ENCODE results near the gene RECQL.

Gene RECQL, protein sequence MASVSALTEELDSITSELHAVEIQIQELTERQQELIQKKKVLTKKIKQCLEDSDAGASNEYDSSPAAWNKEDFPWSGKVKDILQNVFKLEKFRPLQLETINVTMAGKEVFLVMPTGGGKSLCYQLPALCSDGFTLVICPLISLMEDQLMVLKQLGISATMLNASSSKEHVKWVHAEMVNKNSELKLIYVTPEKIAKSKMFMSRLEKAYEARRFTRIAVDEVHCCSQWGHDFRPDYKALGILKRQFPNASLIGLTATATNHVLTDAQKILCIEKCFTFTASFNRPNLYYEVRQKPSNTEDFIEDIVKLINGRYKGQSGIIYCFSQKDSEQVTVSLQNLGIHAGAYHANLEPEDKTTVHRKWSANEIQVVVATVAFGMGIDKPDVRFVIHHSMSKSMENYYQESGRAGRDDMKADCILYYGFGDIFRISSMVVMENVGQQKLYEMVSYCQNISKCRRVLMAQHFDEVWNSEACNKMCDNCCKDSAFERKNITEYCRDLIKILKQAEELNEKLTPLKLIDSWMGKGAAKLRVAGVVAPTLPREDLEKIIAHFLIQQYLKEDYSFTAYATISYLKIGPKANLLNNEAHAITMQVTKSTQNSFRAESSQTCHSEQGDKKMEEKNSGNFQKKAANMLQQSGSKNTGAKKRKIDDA

DNA sequence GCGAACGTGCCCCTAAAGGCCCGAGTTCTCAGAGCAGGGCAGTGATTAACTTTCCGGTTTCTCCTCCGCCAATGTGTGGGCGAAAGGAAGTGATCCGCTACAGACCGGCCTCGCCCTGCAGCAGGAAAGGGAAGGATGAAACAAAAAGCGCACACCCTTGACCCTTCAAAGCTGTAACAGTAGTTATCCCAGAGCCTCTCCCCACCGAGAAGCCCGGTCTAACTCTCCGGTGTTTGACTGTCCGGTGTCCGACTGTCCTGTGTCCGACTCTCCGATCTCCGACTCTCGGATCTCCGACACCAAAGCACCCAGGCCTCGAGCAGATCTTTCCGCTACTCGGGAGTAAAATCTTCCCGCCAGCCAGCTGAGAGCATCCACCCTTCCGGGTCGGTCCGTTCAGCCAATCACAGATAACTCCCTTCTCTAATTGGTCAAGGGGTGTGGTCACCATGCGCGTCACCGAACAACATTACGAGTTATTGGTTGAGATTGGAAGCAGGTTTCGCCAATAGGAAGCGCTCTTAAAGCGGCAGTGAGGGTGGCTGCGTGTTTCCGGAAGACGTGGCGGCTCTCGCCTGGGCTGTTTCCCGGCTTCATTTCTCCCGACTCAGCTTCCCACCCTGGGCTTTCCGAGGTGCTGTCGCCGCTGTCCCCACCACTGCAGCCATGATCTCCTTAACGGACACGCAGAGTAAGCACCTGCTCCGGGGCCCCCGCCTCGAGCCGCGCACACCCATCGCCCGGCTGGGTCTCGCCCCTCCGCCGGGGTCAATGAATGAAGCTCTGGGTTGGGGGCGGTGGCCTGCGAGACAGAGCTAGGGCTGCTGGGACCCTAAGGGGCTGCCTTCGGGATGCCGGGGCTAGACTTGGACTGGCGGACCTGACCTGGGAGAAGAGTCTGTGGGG is at the start of gene RECQL, which contains the start of gene GOLT1B:
Gene RECQL, minus strand, starts transcription at position 378 of the 906 bp plus-strand sequence. CDS start 2,065 bp downstream, outside the sequence.
Gene GOLT1B, plus strand, starts transcription at position 532 of the 906 bp plus-strand sequence. Its CDS starts 135 bp downstream, at position 667.
- DNase-seq = peak; percentile 88

DNA sequence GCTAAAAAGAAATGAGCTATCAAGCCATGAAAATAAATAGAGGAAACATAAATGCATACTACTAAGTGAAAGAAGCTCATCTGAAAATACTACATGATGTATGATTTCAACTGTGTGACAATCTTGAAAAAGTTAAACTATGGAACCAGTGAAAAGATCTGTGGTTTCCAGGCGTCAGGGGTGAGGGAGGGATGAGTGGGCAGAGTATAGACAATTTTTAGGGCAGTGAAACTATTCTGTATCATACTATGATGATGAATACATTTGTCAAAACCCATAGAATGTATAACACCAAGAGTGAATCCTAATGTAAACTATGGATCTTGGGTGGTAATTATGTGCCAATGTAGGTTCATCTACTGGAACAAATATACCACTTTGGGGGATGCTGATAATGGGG is 46.0 kb upstream of the RECQL start:
- peak; percentile 21 for DNase-seq

DNA sequence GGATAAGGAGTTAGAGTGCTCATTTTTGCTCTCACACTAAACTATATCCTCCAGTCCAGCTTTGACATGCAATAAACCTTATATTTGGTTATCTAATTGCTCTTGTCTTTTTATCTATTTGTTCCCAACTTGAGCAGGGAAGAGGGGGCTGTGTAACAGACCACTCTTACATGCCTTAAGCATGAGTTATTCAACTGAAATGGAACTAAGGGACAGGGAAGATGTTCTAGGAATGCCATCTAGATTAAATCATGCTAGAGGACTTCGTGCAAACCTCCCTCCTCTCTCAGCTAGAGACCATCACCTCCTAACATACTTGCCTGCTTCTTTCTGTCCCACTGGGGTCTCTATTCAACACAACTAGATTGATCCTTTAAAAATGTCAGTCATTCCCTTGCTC is 45.3 kb upstream of the RECQL start:
- no peak for DNase-seq

DNA sequence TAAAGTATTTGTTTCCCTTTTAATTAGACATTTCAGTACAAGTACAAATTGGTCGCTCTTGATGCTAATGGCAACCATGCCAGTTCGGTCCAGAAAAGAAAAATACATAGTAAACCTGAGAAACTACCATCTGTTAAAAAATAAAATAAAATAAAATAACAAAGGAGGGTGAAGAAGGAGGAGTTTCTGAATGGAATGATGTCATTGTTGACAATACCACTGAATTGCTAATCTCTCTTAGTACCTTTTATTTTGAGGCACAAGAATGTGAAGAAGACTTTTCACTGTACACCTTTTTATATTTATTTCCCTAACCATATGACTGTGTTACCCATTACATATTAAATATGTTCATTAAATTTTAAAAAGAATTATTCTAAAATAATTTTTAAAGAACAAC is 44.1 kb upstream of the RECQL start:
- DNase-seq = no peak

DNA sequence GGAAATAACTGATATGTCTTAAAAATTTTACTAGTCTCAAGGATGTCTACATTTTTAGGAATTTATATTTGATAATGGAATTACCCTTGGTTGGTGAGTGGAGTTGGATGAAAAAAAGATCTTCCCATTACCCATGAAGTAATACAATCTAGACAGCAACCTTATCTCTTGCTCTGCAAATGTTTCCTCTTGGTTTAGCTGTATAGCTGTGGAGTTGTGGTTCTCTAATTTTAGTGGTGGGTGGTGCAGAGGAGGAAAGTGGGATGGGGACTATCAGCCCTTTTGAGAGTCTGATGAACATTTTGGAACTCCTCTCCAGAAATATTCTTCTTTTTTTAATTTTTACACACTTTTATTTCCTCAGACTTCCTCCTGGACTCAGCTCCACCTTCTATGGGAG is 41.7 kb upstream of the RECQL start:
- no peak for DNase-seq

DNA sequence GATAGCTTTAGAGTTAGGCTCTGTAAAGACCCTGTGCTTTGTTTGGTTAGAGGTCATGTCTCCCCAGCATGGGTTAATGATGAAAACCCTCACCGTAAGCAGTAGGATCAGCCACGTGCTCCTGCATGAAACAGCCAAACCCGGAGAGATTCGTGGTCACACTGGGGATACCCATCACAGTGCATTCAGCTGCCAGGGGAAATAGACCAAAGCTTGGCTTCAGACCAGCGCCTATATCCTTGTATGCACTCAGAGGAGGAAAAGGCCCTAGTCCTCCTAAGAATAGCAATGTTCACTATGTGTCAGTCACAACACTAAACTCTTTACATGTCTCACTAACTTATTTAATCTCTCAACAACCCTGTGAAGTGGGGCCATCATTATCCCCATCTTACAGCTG is 41.0 kb upstream of the RECQL start:
- DNase-seq = no peak

DNA sequence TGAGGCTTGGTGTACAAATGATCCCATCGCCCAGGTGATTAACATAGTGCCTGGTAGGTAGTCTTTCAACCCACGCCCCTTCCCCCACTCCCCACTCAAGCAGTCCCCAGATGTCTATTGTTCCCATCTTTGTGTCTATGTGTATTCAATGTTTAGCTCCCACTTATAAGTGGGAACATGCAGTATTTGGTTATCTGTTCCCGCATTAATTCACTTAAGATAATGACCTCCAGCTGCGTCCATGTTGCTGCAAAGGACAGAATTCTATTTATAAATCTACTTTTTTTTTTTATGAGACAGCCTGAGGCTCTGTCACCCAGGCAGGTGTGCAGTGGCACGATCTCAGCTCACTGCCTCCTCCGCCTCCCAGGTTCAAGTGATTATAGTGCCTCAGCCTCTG is 40.3 kb upstream of the RECQL start:
- no peak for DNase-seq

DNA sequence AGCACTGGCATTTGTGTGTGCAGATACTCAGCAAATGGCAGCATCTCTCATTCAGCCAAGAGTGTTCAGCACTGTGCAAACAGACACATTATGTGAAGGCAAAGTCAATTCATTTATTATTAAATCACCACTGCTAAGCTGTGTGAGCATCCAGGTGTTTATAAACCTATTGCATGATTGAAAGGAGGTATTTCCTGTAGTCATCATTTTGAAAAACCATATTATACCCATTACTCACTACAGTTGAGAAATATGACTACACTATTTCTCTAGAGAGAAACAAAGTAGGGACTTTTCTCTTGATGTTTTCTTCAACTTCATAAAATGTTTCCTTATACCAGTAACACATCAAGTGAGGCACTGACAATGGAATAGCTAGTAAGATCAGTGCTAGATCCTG is 38.4 kb upstream of the RECQL start:
- DNase-seq = no peak

DNA sequence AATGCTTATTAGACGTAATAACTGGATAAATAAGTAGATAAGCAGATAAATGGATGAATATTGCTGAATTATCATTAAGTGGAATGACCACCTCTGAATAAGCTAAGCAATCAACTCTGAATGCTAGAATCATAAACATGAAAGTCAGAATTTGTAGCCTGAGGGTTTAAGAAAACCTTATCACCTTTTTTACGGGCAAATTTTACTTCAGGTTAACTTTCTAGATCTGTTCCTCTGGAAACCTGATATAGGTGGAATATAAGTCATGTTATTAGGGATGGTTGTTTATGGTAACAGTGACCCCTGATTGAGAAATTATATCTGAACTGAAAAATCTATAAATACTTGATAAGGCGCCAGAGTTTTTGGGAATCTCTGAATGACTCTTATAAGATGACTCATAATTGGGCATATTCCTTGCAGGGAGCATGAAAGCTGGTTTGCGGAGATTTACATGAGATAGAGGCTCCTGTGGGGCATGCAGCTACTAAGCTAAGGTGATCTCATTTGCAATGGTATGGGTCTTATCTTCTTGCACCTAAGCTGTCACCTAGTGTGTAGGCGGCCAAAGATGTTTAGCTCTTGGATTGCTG is 36.7 kb upstream of the RECQL start:
- DNase-seq = no peak

DNA sequence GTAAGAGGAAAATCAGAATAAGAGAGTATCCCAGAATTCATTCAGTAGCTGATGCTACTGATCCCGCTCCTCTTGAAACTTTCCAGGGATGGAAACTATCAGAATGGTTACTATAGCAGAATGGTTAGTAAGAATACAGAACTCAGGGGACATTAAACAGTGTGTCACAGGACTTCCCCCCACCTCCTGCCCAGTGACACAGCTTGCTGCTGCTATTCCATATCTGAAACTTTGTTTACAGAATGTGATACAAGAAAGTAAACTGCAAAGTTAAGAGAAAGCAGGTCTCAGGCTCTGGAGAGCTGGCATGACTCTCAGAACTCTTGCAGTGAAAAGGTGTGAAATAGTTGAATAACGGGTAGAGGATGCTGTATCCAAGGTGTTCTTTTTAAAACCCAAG is 28.0 kb upstream of the RECQL start:
- no peak for DNase-seq

DNA sequence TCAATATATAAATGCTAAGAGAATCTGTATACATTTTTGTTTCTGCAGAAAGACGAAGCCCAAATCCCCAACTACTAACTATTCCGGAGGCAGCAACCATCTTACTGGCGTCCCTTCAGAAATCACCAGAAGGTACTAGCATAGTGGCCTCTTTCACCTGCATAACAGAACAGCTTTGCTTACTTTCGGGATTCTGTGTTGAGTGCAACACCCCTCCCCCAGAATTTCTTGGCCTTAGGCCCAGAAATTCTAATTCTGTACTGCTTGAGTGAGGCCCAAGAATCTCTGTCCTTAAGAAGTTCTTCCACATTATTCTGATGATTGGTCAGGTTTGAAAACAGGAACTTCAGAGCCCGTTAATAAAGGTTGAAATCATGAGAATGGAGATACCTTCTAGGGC is 27.5 kb upstream of the RECQL start:
- no peak for DNase-seq

DNA sequence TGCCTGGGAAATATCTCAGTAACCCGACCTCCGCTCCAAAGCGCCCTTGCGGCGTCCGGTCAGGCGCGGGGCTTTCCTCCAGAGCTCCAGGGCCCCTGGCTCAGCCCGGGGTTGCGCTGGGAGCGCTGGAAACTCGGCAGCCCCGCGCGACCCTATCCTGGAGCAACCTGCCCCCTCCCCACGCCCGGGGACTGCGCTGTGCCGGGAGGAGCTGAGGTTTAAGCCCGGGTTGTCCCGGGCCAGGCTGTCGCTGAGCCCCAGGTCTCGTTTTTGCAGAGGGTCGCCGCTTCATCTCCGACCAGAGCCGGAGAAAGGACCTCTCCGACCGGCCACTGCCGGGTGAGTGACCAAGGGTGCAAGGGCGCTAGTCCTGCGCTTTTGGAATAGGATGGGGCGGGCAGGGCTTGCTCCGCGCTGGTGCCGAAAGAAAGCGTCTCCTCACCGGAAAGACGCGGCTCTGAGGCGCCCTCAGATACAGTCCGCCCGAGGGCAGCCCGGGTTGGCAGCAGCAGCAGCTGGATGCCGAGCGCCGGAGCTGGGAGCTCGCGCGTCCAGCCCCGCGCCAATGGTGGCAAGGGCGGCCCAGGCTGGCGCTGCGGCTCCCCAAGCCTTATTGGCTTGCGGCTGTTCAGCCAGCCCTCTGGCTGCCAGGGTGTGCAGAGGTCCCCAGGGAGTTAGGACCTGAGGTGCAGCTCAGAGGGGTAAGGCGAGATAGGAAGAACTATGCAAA is 26.2 kb upstream of the RECQL start:
- peak; percentile 63 for DNase-seq

DNA sequence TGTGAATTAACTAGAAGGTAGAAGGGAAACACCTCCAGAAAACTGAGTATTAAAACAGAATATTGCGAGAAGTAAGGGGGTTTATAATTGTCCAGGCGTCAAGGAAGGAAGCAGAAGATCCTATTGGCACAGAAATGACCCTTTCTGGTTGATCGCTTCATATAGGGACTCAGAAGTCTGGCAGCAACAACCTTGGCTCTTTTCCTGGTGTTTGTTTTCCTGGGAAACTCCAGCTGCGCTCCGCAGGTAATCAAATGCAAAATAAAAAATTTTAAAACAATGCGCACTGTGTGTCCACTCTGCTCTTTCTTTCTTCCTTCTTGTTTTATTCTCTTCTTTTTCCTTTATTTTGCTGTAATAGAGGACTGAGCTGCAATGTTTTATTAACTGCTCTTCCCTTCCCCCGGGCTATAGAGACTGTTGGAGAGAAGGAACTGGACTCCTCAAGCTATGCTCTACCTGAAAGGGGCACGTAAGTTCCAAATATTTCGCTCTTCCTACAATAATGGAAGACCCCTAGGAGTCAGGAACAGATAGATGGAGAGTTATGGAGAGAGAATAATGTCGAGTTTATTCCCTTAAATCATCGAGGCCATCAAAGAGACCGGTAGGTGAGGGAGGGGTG is 25.4 kb upstream of the RECQL start:
- no peak for DNase-seq

DNA sequence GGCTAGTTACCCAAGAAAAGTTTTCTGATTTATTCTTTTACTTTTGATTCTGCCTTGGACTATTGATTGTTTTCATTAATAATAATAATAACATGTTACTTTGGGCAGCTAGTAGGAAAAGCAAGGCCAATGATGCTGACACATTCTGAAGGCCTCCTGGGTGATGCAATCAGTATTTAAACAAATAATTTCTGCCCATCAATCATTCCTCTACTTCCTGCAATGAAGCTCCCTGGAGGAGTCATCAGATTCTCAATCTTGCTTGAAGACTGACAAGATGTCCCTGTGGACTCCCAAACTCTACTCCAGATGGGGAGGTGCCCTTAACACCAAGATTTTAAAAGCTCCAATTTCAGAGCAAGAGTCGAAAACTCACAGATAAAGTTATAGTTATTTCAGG is 24.6 kb upstream of the RECQL start, which contains the start of gene SPX:
Gene SPX, plus strand, starts transcription at position 244 of the 400 bp plus-strand sequence. CDS start 177 bp downstream, outside the sequence.
- DNase-seq = no peak

DNA sequence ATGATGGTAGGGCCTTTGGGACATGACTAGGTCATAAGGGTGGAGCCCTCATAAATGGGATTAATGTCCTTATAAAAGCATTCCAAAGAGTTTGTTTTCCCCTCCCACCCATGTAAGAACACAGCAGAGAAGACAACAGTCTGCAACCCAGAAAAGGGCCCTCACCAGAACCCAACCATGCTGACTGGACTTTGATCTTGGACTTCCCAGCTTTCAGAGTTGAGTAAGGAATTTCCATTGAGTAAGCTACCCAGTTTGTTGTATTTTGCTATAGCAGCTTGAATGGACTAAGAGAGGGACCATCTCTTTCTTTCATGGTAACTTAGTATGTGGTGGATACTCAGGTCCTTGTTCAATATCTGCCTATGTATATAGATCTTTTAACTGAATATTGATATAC is 21.7 kb upstream of the RECQL start:
- DNase-seq = no peak

DNA sequence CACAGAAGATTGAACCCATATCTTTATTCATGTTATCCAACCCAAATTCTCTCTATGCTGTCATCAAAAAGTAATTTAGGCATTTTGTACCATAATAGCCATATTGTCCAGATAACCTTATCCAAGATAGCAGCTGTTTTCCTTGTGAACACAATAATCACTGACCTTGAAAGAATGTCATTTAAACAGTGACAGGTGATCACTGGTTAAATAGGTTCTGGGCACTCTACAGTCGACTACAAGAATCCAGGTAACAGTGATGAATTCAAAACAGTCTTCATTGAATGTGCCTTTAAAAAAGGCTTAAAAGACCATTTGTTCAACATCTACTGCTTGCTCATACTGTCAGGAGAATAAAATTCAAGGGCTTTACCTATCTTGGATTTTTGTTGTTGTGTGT is 20.1 kb upstream of the RECQL start:
- DNase-seq = no peak

DNA sequence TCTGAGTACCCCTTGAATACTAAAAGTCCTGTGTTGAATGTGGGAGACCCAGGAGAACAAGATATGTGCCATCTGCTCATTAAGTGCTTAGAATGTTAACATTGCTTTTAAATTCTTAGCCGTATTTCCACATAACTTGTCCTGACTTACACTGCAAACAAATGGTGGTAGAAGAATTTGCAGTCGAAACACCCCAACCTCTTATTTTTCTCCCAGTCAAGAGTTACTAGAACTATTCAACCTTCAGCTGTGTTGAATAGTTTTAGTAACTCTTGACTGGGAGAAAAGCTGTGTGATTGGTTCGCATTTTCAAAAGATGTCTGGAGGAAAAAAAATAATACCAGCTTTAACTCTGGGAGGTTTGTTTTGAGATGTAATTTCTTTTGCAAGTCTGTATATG is 17.0 kb upstream of the RECQL start:
- no peak for DNase-seq

DNA sequence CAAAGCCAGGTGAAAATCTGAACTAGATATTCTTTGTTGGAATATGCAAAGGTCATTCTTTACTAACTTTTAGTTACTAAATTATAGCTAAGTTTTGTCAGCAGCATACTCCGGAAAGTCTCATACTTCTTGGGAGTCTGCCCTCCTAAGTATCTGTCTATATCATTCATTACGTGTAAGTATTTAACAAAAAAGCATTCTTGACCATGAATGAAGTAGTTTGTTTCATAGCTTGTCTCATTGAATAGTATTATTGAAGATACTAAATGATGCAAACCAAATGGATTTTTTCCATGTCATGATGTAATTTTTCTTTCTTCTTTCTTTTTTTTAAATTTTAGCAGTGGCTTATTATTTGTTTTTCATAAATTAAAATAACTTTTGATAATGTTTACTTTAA is 14.8 kb upstream of the RECQL start:
- no peak for DNase-seq

DNA sequence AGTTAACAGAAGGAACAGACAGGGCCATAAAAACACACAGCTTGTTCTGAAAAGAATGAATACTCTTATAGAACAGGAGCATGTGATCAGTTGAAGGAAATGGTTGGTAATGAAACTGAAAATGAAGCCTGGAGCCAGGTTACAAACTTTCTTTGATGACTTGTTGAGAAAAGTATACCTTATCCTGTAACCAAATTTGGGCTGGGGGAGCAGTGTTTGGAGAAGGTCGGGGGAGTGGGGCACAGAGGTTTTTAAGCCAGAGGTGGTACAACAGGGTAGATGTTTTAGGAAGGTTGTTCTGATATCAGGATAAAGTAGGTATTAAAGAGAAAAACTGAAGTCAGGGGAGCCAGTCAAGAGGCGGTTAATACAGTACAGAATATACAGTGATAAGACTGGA is 8.3 kb upstream of the RECQL start:
- DNase-seq = no peak

DNA sequence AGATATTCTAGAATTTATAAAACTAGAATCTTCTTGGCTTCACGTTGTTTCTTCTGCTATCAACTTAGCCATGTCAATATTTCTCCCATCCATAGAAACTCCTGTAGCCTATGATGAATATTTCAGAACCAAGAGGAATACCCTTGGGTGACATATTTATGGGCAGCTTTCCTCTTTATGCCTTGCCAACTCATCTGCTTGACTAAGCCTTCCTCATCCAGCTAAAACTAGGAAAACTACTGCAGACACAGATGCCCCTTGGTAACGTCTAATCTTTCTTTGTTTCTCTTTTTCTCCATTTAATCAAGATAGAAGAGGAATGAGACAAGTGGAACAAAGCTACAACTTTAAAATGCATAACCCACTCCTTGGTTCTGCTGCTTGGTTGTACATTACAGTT is 6.4 kb upstream of the RECQL start:
- DNase-seq = no peak

DNA sequence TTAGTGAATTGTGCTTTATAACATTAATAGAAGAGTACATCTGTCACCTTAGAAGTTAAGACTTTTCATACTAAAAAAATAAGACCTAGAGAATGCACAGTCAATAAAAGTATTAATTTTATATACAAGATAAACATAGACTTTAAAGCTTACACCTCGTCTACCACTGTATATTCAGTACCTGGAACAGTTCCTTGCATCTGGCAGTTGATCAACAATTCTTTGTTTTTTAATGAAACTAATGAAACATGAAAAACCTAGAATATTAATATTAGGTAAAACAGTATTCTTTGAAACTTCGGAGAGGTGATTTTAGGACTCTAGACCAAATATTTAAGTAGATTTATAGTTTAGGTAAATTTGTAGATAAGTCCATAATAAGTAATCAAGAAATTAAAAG is 4.5 kb upstream of the RECQL start:
- no peak for DNase-seq

DNA sequence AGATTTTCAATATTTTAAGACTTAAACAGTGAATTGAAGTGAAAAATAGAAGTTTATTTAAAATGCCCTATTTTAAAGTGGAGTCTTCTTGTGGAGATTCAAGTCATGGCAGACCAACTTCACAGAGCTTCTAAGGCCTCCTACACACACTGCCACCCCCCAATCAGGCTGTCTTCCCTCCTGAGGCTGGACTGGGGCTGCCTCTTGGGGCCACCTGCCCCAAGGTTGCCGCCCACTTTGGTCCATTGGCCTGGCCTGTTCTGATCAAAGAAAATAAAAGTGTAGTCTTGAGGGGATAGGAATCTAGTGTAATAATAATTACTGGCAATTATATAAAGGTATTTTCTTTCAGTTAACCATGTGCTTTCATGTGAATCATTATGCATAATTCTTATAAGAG is 1.4 kb upstream of the RECQL start:
- no peak for DNase-seq
